Subcutaneous adipose tissue (tissue), 4 donors: ENCODE measurements around the gene MTURN. TPM values are rescaled to one million over a fixed set of nuclear protein-coding genes. Genes with fewer than 3 reads are reported as not detected.

Experiments used
- CTCF ChIP-seq: fragments of 450-650 bp; IDR thresholded peaks from one replicate; pipeline ENCODE4 v1.5.1; 2016; ENCODE audit warnings: low read depth, mild to moderate bottlenecking, control low read depth, antibody characterized with exemption, moderate library complexity
- total RNA-seq, 4 donors: library from RNA; depleted of rRNA; stranded (reverse); fragments of >200 nt; gene quantifications; one replicate each; pipeline ENCODE4 v1.1.0, GENCODE V29; 2016

MTURN gene
- total RNA-seq, 4 donors from 2014 or later = 158 to 422 (median 252) TPM

GRCh38 chr7:30093420-30093952, 41.3 kb upstream of the MTURN start:
- no peak for TF ChIP-seq CTCF

- no peak for TF ChIP-seq CTCF
These were observed 32.5 kb upstream of the MTURN start for GRCh38 chr7:30102281-30102680.

- no peak for TF ChIP-seq CTCF
These were observed 30.6 kb upstream of the MTURN start for GRCh38 chr7:30104157-30104556.

GRCh38 chr7:30112103-30112713, 22.6 kb upstream of the MTURN start:
- no peak for TF ChIP-seq CTCF

- no peak for TF ChIP-seq CTCF
These were observed 21.6 kb upstream of the MTURN start for GRCh38 chr7:30113144-30113543.

- TF ChIP-seq CTCF = no peak
These were observed 20.1 kb upstream of the MTURN start for GRCh38 chr7:30114536-30115238.

- no peak for TF ChIP-seq CTCF
These were observed 19.0 kb upstream of the MTURN start for GRCh38 chr7:30115709-30116297.
